ENCODE results near the gene FER1L5. TPM values are rescaled to one million over a fixed set of nuclear protein-coding genes. Genes with fewer than 3 reads are reported as not detected.

Gene FER1L5
- total and polyA plus RNA-seq, 2 of the 8 experiments (the other 6 are each of a cell fraction or from before 2014, with no cell fraction given) = 0.23 to 0.88 TPM

DNA sequence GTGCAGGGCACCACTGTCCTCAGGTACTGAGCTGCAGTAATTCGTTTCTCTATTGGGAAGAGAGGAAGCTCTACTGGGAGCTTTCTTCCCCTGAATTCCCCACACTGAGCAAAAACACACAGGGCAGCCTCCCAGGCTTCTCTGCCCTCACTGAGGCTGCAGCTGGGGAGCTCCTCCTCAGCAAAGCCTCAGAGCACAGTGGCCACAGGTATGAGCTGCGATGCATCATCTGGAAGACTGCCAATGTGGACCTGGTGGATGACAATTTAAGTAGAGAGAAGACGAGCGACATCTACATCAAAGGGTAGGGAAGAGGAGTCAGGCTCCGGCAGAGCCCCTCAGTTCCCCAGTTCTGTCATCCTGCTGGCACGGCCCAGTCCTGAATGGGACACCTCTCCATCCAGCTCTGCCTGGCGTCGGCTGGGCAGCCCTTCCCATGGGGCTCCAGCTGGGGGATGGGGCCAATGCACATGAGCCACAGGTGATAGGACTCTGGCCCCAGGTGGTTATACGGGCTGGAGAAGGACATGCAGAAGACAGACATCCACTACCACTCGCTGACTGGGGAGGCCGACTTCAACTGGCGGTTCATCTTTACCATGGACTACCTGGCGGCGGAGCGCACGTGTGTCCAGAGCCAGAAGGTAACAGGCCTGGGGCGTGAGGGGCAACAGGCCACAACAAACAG is 59.7 kb downstream of the FER1L5 start:
- Histone ChIP-seq H3K56ac (replicated peaks; ENCODE audit: insufficient read length, low read depth, low read length) (peak overlapping the region; percentile 2), H3K4ac (replicated peaks; ENCODE audit: insufficient read length, low read depth, low read length) (no peak overlapping the region), H3K4me2 (ENCODE audit: insufficient read depth in 1 of 2, low read depth in 2 of 2, low read length in 2 of 2) (no peak overlapping the region), H4K8ac (ENCODE audit: extremely low read depth, insufficient read depth, low read length) (no peak overlapping the region), H3K23me2 (ENCODE audit: low read depth, low read length) (no peaks in the 10 kb centered on the region), H4K20me1 (replicated peaks in 1 of 2; ENCODE audit: control insufficient read depth in 1 of 2, insufficient read depth in 2 of 2, low read length in 2 of 2) (no peaks in the 10 kb centered on the region), H3K36me3 (ENCODE audit: control insufficient read depth in 2 of 4, insufficient read depth in 4 of 4, low read length in 3 of 4) (peaks cover 9 to 14% (median 13%) of the 10 kb centered on the region in 4 experiments; a peak in 7 of 8 replicates), H2BK120ac (replicated peaks; ENCODE audit: low read depth, low read length) (no peak overlapping the region), H3K4me1 (replicated peaks in 1 of 4; ENCODE audit: control insufficient read depth in 3 of 4, insufficient read depth in 4 of 4, low read length in 3 of 4) (no peaks in the 10 kb centered on the region), H3K4me3 (ENCODE audit: extremely low read depth in 1 of 4, insufficient read depth in 2 of 4, low read depth in 3 of 4, low read length in 4 of 4) (no peak overlapping the region), H3K23ac (ENCODE audit: insufficient read length) (no peak overlapping the region), H3K79me2 (ENCODE audit: control insufficient read depth in 1 of 2, insufficient read depth in 2 of 2, low read length in 2 of 2) (no peaks in the 10 kb centered on the region), H2BK12ac (ENCODE audit: low read depth, low read length) (no peak overlapping the region), H3K9ac (replicated peaks in 1 of 4; ENCODE audit: extremely low read depth in 1 of 4, low read depth in 3 of 4, low read length in 3 of 4) (no peak overlapping the region), H3K27ac (ENCODE audit: low read depth, low read length) (no peak overlapping the region), H2AFZ (ENCODE audit: low read length) (no peak overlapping the region), H3K18ac (ENCODE audit: extremely low read depth, low read length) (no peak overlapping the region), H2BK20ac (ENCODE audit: low read length) (no peak overlapping the region), H4K91ac (replicated peaks; ENCODE audit: insufficient read length, low read length) (no peak overlapping the region), H4K5ac (ENCODE audit: insufficient read length, low read depth, low read length) (no peak overlapping the region), H2BK15ac (ENCODE audit: low read length) (no peak overlapping the region), H3K79me1 (ENCODE audit: low read depth, low read length) (no peaks in the 10 kb centered on the region), H2AK5ac (ENCODE audit: low read depth, low read length) (no peak overlapping the region), H2BK5ac (ENCODE audit: low read depth, low read length) (no peak overlapping the region), H3K27me3 (replicated peaks in 1 of 4; ENCODE audit: control insufficient read depth in 3 of 4, extremely low read depth in 1 of 4, insufficient read depth in 3 of 4, low read length in 3 of 4) (no peaks in the 10 kb centered on the region), H3K14ac (ENCODE audit: insufficient read length) (no peak overlapping the region), H3K9me3 (ENCODE audit: insufficient read depth in 2 of 2, low read depth in 1 of 2, low read length in 1 of 2) (no peaks in the 10 kb centered on the region)
- ChIA-PET POLR2A (ENCODE audit: partially characterized antibody) (interaction anchor here (0.9 to 1.8 kb wide), 4 partner anchors 9 to 82 kb away, joined by 3 to 4 read pairs (median 3); no protein-coding TSS in a partner anchor), CTCF (ENCODE audit: partially characterized antibody) (interaction anchor here (1.2 to 1.6 kb wide), 2 partner anchors 61 to 155 kb away, joined by 4 to 6 read pairs; partner anchors contain the start of gene ANKRD39)
- 88% methylated on average over 17 of the region's 17 CpGs; no CpG with 5 or more reads in 1 of the 2 experiments for WGBS, 2 experiments (ENCODE audit: extremely low coverage in 1 of 2, insufficient coverage in 1 of 2, insufficient read length in 1 of 2, insufficient replicate concordance in 2 of 2, low coverage in 1 of 2, low lambda C conversion rate in 2 of 2, missing lambda C conversion rate in 1 of 2)
- DNase-seq (ENCODE audit: low read depth in 1 of 2, low spot score in 2 of 2) = no peak
- no peak for FAIRE-seq
- TF ChIP-seq POLR2A (IDR thresholded peaks at IDR 0.05; ENCODE audit: control extremely low read depth in 1 of 2, low read depth in 2 of 2, low read length in 2 of 2) (no peak), MAFK (IDR thresholded peaks at IDR 0.05; ENCODE audit: low read depth, low read length) (no peak), FOSL1 (IDR thresholded peaks at IDR 0.05; ENCODE audit: insufficient read depth, low read depth, low read length) (no peak), HDAC2 (IDR thresholded peaks at IDR 0.05; ENCODE audit: borderline replicate concordance in 1 of 2, low read depth in 2 of 2, low read length in 2 of 2) (no peak), NRF1 (IDR thresholded peaks at IDR 0.05; ENCODE audit: low read depth, low read length) (no peak), CEBPB (IDR thresholded peaks at IDR 0.05; ENCODE audit: low read depth, low read length) (no peak), POU5F1 (IDR thresholded peaks at IDR 0.05; ENCODE audit: low read depth, low read length) (no peak), SP2 (IDR thresholded peaks at IDR 0.05; ENCODE audit: low read length) (no peak), SIRT6 (IDR thresholded peaks at IDR 0.05; ENCODE audit: low read length) (no peak), SRF (IDR thresholded peaks at IDR 0.05; ENCODE audit: low read depth, low read length) (no peak)
- TF ChIP-seq, protein P1, sequence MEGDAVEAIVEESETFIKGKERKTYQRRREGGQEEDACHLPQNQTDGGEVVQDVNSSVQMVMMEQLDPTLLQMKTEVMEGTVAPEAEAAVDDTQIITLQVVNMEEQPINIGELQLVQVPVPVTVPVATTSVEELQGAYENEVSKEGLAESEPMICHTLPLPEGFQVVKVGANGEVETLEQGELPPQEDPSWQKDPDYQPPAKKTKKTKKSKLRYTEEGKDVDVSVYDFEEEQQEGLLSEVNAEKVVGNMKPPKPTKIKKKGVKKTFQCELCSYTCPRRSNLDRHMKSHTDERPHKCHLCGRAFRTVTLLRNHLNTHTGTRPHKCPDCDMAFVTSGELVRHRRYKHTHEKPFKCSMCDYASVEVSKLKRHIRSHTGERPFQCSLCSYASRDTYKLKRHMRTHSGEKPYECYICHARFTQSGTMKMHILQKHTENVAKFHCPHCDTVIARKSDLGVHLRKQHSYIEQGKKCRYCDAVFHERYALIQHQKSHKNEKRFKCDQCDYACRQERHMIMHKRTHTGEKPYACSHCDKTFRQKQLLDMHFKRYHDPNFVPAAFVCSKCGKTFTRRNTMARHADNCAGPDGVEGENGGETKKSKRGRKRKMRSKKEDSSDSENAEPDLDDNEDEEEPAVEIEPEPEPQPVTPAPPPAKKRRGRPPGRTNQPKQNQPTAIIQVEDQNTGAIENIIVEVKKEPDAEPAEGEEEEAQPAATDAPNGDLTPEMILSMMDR (IDR thresholded peaks at IDR 0.05; ENCODE audit: control extremely low read depth in 1 of 3, insufficient read depth in 1 of 3, low read depth in 1 of 3, low read length in 3 of 3) = no peak
